HG03108 (cell line): Measurements from ENCODE around the gene ASPSCR1.

Experiments
- ATAC-seq: cut with Tn5 transposase; IDR thresholded peaks from one replicate; pipeline ENCODE4 v1.9.1; 2021; ENCODE audit warnings: moderate library complexity; ENCODE audit not compliant: unreplicated experiment

ASPSCR1 gene

GRCh38 chr17:82022310-82022980, 45.0 kb downstream of the ASPSCR1 start, which contains the start of gene CENPX:
TSS of gene CENPX (minus strand) at chr17:82022878. CDS start at chr17:82022861, 17 bp downstream.
- ATAC-seq: no peak

GRCh38 chr17:82022981-82023446, 45.6 kb downstream of the ASPSCR1 start, which contains the start of gene LRRC45:
TSS of gene LRRC45 (plus strand) at chr17:82023305. CDS start at chr17:82023644, 339 bp downstream.
- ATAC-seq: peak; percentile 88

- ATAC-seq: peak; percentile 7
Measured at GRCh38 chr17:82023447-82024241, 46.2 kb downstream of the ASPSCR1 start.

- ATAC-seq: no peak
Measured at GRCh38 chr17:82024859-82025258, 47.4 kb downstream of the ASPSCR1 start.

GRCh38 chr17:82025401-82026107, 48.1 kb downstream of the ASPSCR1 start:
- ATAC-seq: no peak

GRCh38 chr17:82028246-82028645, 50.8 kb downstream of the ASPSCR1 start:
- no peak for ATAC-seq

GRCh38 chr17:82028966-82029365, 51.5 kb downstream of the ASPSCR1 start:
- ATAC-seq: no peak

- no peak for ATAC-seq
Measured at GRCh38 chr17:82029391-82029790, 52.0 kb downstream of the ASPSCR1 start.

- no peak for ATAC-seq
Measured at GRCh38 chr17:82029990-82030469, 52.6 kb downstream of the ASPSCR1 start.

GRCh38 chr17:82030470-82031302, 53.3 kb downstream of the ASPSCR1 start:
- ATAC-seq: no peak

GRCh38 chr17:82031303-82031884, 54.0 kb downstream of the ASPSCR1 start, which contains the start of gene RAC3:
TSS of gene RAC3 (plus strand) at chr17:82031678. CDS start at chr17:82031762, 84 bp downstream.
- no peak for ATAC-seq

GRCh38 chr17:82031885-82032627, 54.6 kb downstream of the ASPSCR1 start:
- no peak for ATAC-seq

GRCh38 chr17:82033359-82034085, 56.1 kb downstream of the ASPSCR1 start:
- no peak for ATAC-seq

- ATAC-seq: no peak
Measured at GRCh38 chr17:82034371-82035011, 57.1 kb downstream of the ASPSCR1 start.

GRCh38 chr17:82035488-82035887, 58.1 kb downstream of the ASPSCR1 start:
- no peak for ATAC-seq

GRCh38 chr17:82035956-82036633, 58.7 kb downstream of the ASPSCR1 start:
- no peak for ATAC-seq

GRCh38 chr17:82036634-82037091, 59.2 kb downstream of the ASPSCR1 start:
- ATAC-seq: no peak
